Body of pancreas (tissue), 4 donors: ENCODE data around the gene SPSB1. TPM values are rescaled to one million over a fixed set of nuclear protein-coding genes. Genes with fewer than 3 reads are reported as not detected.

Experiments
- ATAC-seq: fragments of 150-250 bp; one replicate; pipeline ENCODE4 v1.9.1; 2016
- DNase-seq, 4 donors: peaks; one replicate each; pipeline ENCODE4 v3.0.0-alpha.2; 2019
- H3K27ac ChIP-seq, 4 donors: fragments of 200-600 bp; sonication (generic); 1 replicate in 3 of 4; 2 replicates in 1 of 4; pipeline versions ENCODE4 v1.5.1 to v1.6.1; 2016 to 2019; ENCODE audit warnings: mild to moderate bottlenecking in 1 of 4, mixed read lengths in 1 of 4, moderate library complexity in 1 of 4
- H3K27me3 ChIP-seq, 2 donors: fragments of 200-600 bp; sonication (generic); one replicate each; pipeline ENCODE4 v1.6.0; 2016; ENCODE audit warnings: mild to moderate bottlenecking in 1 of 2
- H3K36me3 ChIP-seq, 2 donors: fragments of 200-600 bp; sonication (generic); replicated peaks in 1 of 2; 2 replicates each; pipeline ENCODE4 v1.5.1; 2016; ENCODE audit warnings: low read depth in 2 of 2; ENCODE audit not compliant: insufficient read depth in 1 of 2
- H3K4me1 ChIP-seq: fragments of 200-600 bp; sonication (generic); one replicate; pipeline ENCODE4 v1.6.0; 2016
- H3K4me3 ChIP-seq, 2 donors: fragments of 200-600 bp; sonication (generic); 1 replicate in 1 of 2; 2 replicates in 1 of 2; pipeline ENCODE4 v1.5.1; 2016 to 2019
- H3K9me3 ChIP-seq, 3 donors: fragments of 200-600 bp; sonication (generic); 1 replicate in 2 of 3; 2 replicates in 1 of 3; pipeline ENCODE4 v1.5.1; 2016
- CTCF ChIP-seq, 7 experiments: fragments of 450-650 bp in 4 of 7; fragments of 200-600 bp in 3 of 7; sonication (generic) in 3 of 7; IDR thresholded peaks; one replicate each; pipeline ENCODE4 v1.5.1; 2016 to 2019; ENCODE audit warnings: antibody characterized with exemption in 7 of 7
- POLR2A ChIP-seq, 3 donors: fragments of 450-650 bp; IDR thresholded peaks; one replicate each; pipeline ENCODE4 v1.6.1; 2016; ENCODE audit warnings: antibody characterized with exemption in 3 of 3, mild to moderate bottlenecking in 2 of 3
- WGBS, 2 donors: methylation state at CpG; one replicate each; pipeline ENCODE4 v1.1.5; 2017; 5-methylcytosine and 5-hydroxymethylcytosine counted together
- intact Hi-C: fragments of 100-400 bp; cut with DNase I; formaldehyde crosslinking; loops from one replicate; pipeline ENCODE4 v1.15.1; 2023
- total RNA-seq, 2 donors: library from RNA; depleted of rRNA; stranded (reverse); fragments of >200 nt; gene quantifications; one replicate each; pipeline ENCODE4 v1.1.0, GENCODE V29; 2016

The SPSB1 gene
- total RNA-seq, 2 donors from 2014 or later, result 14.5 to 16.5 TPM

GRCh38 chr1:9275161-9275560, 17.5 kb upstream of the SPSB1 start:
- no peak overlapping the region for H3K4me3 ChIP-seq
- intact Hi-C loops, result no loop called here
- no peaks in the 10 kb centered on the region for H3K9me3 ChIP-seq
- H3K27me3 ChIP-seq, result no peaks in the 10 kb centered on the region
- DNase-seq, result no peak
- ATAC-seq, result no peak
- H3K27ac ChIP-seq, result no peak overlapping the region
- no peak for TF ChIP-seq CTCF (IDR thresholded peaks at IDR 0.05)
- no peak for TF ChIP-seq POLR2A (IDR thresholded peaks at IDR 0.05)
- 77 to 83% methylated on average over 10 of the region's 10 CpGs for WGBS, 2 donors
- peaks cover 0 to 1% of the 10 kb centered on the region in 2 donors for H3K36me3 ChIP-seq
- no peaks in the 10 kb centered on the region for H3K4me1 ChIP-seq

DNA sequence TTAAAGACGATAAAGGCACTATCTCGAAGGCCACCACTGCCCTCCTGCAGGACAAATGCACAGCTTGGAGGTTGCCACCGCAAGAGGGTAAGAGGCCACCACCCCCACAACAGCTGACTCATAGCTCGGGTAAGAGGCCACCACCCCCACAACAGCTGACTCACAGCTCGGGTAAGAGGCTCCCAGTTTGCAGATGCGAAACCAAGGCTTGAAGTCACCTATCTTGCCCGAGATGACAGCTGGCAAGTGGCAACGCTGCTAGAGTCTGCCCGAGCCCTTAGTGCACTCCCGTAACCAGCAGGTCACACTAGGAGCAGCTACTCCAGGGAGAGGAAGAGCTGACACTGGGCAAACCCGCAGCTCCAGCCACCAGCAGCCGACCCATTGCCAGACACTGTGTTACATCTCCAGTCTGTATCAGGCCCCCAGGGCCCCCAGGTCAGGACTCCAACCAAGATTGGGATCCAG, 17.1 kb upstream of the SPSB1 start:
- TF ChIP-seq CTCF (IDR thresholded peaks at IDR 0.05) (no peak), POLR2A (IDR thresholded peaks at IDR 0.05) (no peak)
- H3K27ac ChIP-seq, result no peak overlapping the region
- WGBS, 2 donors, result 57 to 66% methylated on average over 6 to 11 of the region's 12 CpGs
- ATAC-seq (peak; percentile 37), DNase-seq (peak in 1 of 4 donors; percentile 72)
- peaks cover 0 to 1% of the 10 kb centered on the region in 2 donors for H3K36me3 ChIP-seq
- peaks cover 3% of the 10 kb centered on the region for H3K4me1 ChIP-seq
- H3K27me3 ChIP-seq, result no peaks in the 10 kb centered on the region
- no peaks in the 10 kb centered on the region for H3K9me3 ChIP-seq
- intact Hi-C loops, result no loop called here
- no peak overlapping the region for H3K4me3 ChIP-seq

- H3K4me1 ChIP-seq, result peaks cover 4% of the 10 kb centered on the region
- H3K4me3 ChIP-seq, result no peak overlapping the region
- no peak for ATAC-seq
- no peaks in the 10 kb centered on the region for H3K9me3 ChIP-seq
- WGBS, 2 donors, result 75 to 88% methylated on average over 5 of the region's 5 CpGs
- H3K27me3 ChIP-seq, result no peaks in the 10 kb centered on the region
- no peak overlapping the region for H3K27ac ChIP-seq
- DNase-seq, result peak in 1 of 4 donors; percentile 26
- TF ChIP-seq CTCF (IDR thresholded peaks at IDR 0.05), result no peak
- TF ChIP-seq POLR2A (IDR thresholded peaks at IDR 0.05), result no peak
- intact Hi-C loops, result no loop called here
- H3K36me3 ChIP-seq, result no peaks in the 10 kb centered on the region
Observed at GRCh38 chr1:9278116-9278515, 14.6 kb upstream of the SPSB1 start.

DNA sequence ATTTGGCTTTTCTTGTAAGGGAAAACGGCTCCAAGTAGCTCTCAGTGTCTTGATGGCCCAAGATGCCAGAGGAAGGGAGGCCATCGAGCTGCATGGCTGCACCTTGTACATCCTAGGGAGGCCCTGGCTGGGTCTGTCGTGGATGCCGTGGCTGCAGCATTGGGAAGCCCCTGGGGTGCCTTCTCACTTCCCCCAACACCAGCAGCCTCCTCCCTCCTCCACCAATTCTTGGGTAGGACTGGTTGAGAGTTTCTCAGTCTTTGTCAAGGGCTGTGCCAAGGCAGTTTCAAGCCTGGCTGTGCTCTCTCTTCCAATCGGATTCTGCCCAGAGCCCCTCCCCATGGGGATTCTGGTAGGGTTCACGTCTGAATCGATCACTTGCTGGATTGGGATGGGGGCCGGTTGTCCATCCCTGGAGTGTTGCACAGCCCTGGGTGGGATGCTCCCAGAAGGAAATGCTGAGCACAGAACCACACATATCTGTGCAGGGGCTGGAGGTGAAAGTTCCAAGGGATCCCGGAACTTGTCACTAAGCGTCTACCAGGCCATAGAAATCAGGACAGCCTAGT, 14.0 kb upstream of the SPSB1 start:
- no peak overlapping the region for H3K27ac ChIP-seq
- no peaks in the 10 kb centered on the region for H3K9me3 ChIP-seq
- H3K4me1 ChIP-seq, result peaks cover 4% of the 10 kb centered on the region
- H3K4me3 ChIP-seq, result no peak overlapping the region
- TF ChIP-seq CTCF (IDR thresholded peaks at IDR 0.05), result no peak
- TF ChIP-seq POLR2A (IDR thresholded peaks at IDR 0.05), result no peak
- no peaks in the 10 kb centered on the region for H3K27me3 ChIP-seq
- H3K36me3 ChIP-seq, result no peaks in the 10 kb centered on the region
- no peak for DNase-seq
- no peak for ATAC-seq
- intact Hi-C loops, result no loop called here
- 70 to 79% methylated on average over 8 to 10 of the region's 10 CpGs for WGBS, 2 donors
